AG04449 (cell line): ENCODE measurements around the gene CCM2L.

Experiments
- CTCF ChIA-PET: fragments of 350-600 bp; formaldehyde crosslinking; extraction: SDS; loops from one replicate; lab custom pipeline; 2021; ENCODE audit warnings: antibody characterized with exemption; lab: Yijun Ruan, JAX
- POLR2A ChIA-PET: fragments of 400-600, 350-600 bp; formaldehyde crosslinking; extraction: SDS; loops from one replicate; lab custom pipeline; 2020; ENCODE audit warnings: antibody characterized with exemption, inconsistent platforms; lab: Yijun Ruan, JAX
- DNase-seq: peaks from one replicate; pipeline ENCODE4 v3.0.0-alpha.2; 2010; ENCODE audit warnings: low read depth, low spot score
- H3K4me3 ChIP-seq: 2 replicates; pipeline ENCODE4 v1.5.1; 2011; ENCODE audit warnings: low read depth, mild to moderate bottlenecking, control low read depth, low read length
- CTCF ChIP-seq: IDR thresholded peaks from one replicate; pipeline ENCODE4 v1.5.1; 2011; ENCODE audit warnings: mild to moderate bottlenecking, moderate library complexity, low read length, control low read depth, inconsistent platforms; ENCODE audit not compliant: insufficient read depth; ENCODE audit errors: missing control alignments

Gene CCM2L

DNA sequence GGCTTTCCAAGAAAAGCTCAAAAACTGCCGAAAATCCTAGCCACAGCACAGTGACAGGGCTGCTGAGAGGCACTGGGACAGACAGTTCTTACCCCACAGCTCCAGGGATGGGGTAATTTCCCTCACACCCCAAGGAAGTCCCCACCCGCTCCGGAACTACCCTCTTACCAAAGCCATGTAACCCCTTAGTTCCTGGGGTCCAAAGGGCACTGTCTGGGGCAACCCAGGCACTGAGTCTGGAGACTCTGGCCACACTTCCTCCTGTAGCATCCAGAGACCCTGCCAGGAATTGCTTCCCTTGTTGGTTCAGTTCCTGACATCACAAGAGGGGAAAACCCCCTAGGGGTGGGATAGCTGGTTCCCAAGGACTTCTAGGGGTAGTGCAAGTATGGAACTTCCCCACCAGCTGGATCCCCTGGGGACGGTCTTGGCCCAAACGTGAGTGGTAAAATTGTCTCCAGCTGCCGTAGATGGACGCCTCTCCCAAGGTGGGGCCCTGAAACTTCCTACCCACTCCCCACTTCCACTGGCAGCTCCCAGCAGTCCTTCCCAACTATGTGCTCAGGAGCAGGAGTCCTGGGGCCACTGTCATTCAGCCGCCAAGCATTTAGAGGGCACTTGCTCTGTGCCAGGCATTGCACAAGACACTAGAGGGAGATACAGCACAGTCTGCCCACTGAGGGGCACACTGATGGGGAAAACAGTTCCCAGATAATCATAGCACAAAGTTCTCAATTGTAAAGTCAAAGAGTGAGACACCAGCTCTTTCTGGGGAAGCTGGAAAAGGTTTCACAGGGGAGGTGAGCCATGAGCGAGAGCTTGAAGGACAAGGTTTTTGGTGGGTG, 24.6 kb downstream of the CCM2L start:
- no peak for DNase-seq
- no peak overlapping the region for H3K4me3 ChIP-seq
- ChIA-PET POLR2A (no interaction called here), CTCF (interaction anchor here (0.7 to 10.4 kb wide), 23 partner anchors 7 to 618 kb away, joined by 3 to 224 read pairs (median 4); partner anchors contain the start of gene MYLK2)
- peak; percentile 30 for TF ChIP-seq CTCF

- POLR2A ChIA-PET: no interaction called here
- CTCF ChIA-PET: interaction anchor here (0.9 to 10.4 kb wide), 18 partner anchors 8 to 617 kb away, joined by 3 to 224 read pairs (median 6); partner anchors contain the start of gene MYLK2
These were observed 25.2 kb downstream of the CCM2L start for GRCh38 chr20:32035426-32035779.

DNA sequence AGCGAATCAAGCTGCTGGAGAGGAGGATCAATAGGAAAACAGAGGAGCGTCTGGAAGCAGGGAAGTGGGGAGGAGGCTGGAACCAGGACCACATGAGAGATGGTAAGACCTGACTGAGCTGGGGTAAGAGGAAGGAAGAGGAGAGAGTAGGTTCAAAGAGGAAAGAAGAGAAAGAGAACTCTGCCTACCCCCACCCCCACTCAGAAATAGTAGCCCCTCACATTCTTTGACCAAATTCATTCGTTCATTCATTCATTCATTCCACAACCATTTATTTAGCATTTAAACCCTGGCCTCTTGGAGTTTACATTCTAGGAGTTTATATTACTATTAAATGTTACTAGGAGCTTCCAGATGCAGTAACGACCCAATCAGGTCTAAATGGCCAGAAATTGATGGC, 26.0 kb downstream of the CCM2L start:
- POLR2A ChIA-PET: no interaction called here
- DNase-seq: no peak
- TF ChIP-seq CTCF: no peak
- CTCF ChIA-PET: interaction anchor here (0.7 to 10.4 kb wide), 8 partner anchors 9 to 215 kb away, joined by 3 to 224 read pairs (median 6); partner anchors contain the start of gene MYLK2
- no peak overlapping the region for H3K4me3 ChIP-seq

More at GRCh38 chr20:32035426-32035779, 25.2 kb downstream of the CCM2L start:
- no peak for DNase-seq
- H3K4me3 ChIP-seq: no peak overlapping the region
- TF ChIP-seq CTCF: no peak

- no peak for DNase-seq
- ChIA-PET CTCF (interaction anchor here (0.7 to 10.4 kb wide), 6 partner anchors 11 to 216 kb away, joined by 3 to 224 read pairs (median 18); partner anchors contain the start of gene MYLK2), POLR2A (no interaction called here)
- no peak for TF ChIP-seq CTCF
- H3K4me3 ChIP-seq: no peak overlapping the region
These were observed 26.7 kb downstream of the CCM2L start for GRCh38 chr20:32036716-32037485.

- POLR2A ChIA-PET: interaction anchor here (0.7 to 1.0 kb wide), 2 partner anchors 29 to 175 kb away, joined by 3 read pairs; no protein-coding TSS in a partner anchor
- DNase-seq: peak; percentile 9
These were observed 27.7 kb downstream of the CCM2L start for GRCh38 chr20:32037929-32038328.

More at GRCh38 chr20:32037929-32038328, 27.7 kb downstream of the CCM2L start:
- no peak for TF ChIP-seq CTCF
- CTCF ChIA-PET: interaction anchor here (2.8 to 10.4 kb wide), 2 partner anchors 53 to 191 kb away, joined by 8 to 224 read pairs; no protein-coding TSS in a partner anchor
- H3K4me3 ChIP-seq: no peak overlapping the region
